Hematopoietic multipotent progenitor cell treated with erythropoietin and hydrocortisone succinate and interleukin-3 and kit ligand, for 6 days (in vitro differentiated cells): Measurements from ENCODE around the gene TENT5A.
"Not testable (repeated sequence)": the region's sequence is repeated elsewhere in the genome, so short reads cannot be mapped to it uniquely, and the experiment has no call there.

ENCODE experiments used
- DNase-seq: peaks from one replicate; pipeline ENCODE4 v3.0.0-alpha.2; 2015

The TENT5A gene

GRCh38 chr6:81752084-81752920 lies at the start of gene TENT5A:
TSS of gene TENT5A (minus strand) at chr6:81752681. CDS start at chr6:81752141, 540 bp downstream.
- DNase-seq: peak; percentile 95

- no peak for DNase-seq
Measured at GRCh38 chr6:81801489-81801888, 49.0 kb upstream of the TENT5A start.

GRCh38 chr6:81800666-81801065 lies 48.2 kb upstream of the TENT5A start:
- no peak for DNase-seq

- DNase-seq: no peak
Measured at GRCh38 chr6:81799323-81799722, 46.8 kb upstream of the TENT5A start.

GRCh38 chr6:81797591-81797990 lies 45.1 kb upstream of the TENT5A start:
- DNase-seq: no peak

- no peak for DNase-seq
Measured at GRCh38 chr6:81795890-81796289, 43.4 kb upstream of the TENT5A start.

GRCh38 chr6:81793821-81794475 lies 41.5 kb upstream of the TENT5A start:
- no peak for DNase-seq

GRCh38 chr6:81792826-81793225 lies 40.3 kb upstream of the TENT5A start:
- no peak for DNase-seq

GRCh38 chr6:81791756-81792155 lies 39.3 kb upstream of the TENT5A start:
- no peak for DNase-seq

- no peak for DNase-seq
Measured at GRCh38 chr6:81790034-81790433, 37.6 kb upstream of the TENT5A start.

GRCh38 chr6:81789291-81789690 lies 36.8 kb upstream of the TENT5A start:
- DNase-seq: no peak

GRCh38 chr6:81788748-81789147 lies 36.3 kb upstream of the TENT5A start:
- DNase-seq: no peak

GRCh38 chr6:81787313-81788068 lies 35.0 kb upstream of the TENT5A start:
- no peak for DNase-seq

- DNase-seq: no peak
Measured at GRCh38 chr6:81786150-81786549, 33.7 kb upstream of the TENT5A start.

- no peak for DNase-seq
Measured at GRCh38 chr6:81785377-81785776, 32.9 kb upstream of the TENT5A start.

- no peak for DNase-seq
Measured at GRCh38 chr6:81783893-81784292, 31.4 kb upstream of the TENT5A start.

GRCh38 chr6:81781624-81782023 lies 29.1 kb upstream of the TENT5A start:
- DNase-seq: no peak

GRCh38 chr6:81777586-81778268 lies 25.2 kb upstream of the TENT5A start:
- DNase-seq: no peak

GRCh38 chr6:81776219-81776618 lies 23.7 kb upstream of the TENT5A start:
- DNase-seq: not testable (repeated sequence)

GRCh38 chr6:81774542-81774941 lies 22.1 kb upstream of the TENT5A start:
- no peak for DNase-seq

GRCh38 chr6:81773887-81774286 lies 21.4 kb upstream of the TENT5A start:
- no peak for DNase-seq

GRCh38 chr6:81772741-81773140 lies 20.3 kb upstream of the TENT5A start:
- DNase-seq: peak; percentile 69

- no peak for DNase-seq
Measured at GRCh38 chr6:81771097-81771496, 18.6 kb upstream of the TENT5A start.
